Brain microvascular endothelial cell (primary cell): ENCODE measurements around the gene SERPINB2.
"Not testable (repeated sequence)": the region's sequence is repeated elsewhere in the genome, so short reads cannot be mapped to it uniquely, and the experiment has no call there.

Source experiments
- DNase-seq: peaks from one replicate; pipeline ENCODE4 v3.0.0-alpha.2; 2020
- H3K27ac ChIP-seq: fragments of 250-450 bp; sonication (Bioruptor Pico); 2 replicates; pipeline ENCODE4 v1.5.1; 2020; ENCODE audit warnings: mild to moderate bottlenecking, moderate library complexity
- H3K27me3 ChIP-seq: fragments of 250-450 bp; sonication (Bioruptor Pico); replicated peaks from 2 replicates; pipeline ENCODE4 v1.5.1; 2020; ENCODE audit warnings: mild to moderate bottlenecking
- H3K36me3 ChIP-seq: fragments of 250-450 bp; sonication (Bioruptor Pico); replicated peaks from 2 replicates; pipeline ENCODE4 v1.5.1; 2020; ENCODE audit warnings: mild to moderate bottlenecking
- H3K4me3 ChIP-seq: 2 replicates; pipeline ENCODE4 v1.5.1; 2011; ENCODE audit warnings: low read depth, mild to moderate bottlenecking, control low read depth, low read length, moderate library complexity
- CTCF ChIP-seq: IDR thresholded peaks from 2 replicates; pipeline ENCODE4 v1.5.1; 2011; ENCODE audit warnings: low read depth, mild to moderate bottlenecking, moderate library complexity, low read length, control low read depth, inconsistent platforms; ENCODE audit errors: missing control alignments
- in situ Hi-C: cut with HindIII; loops from 2 replicates; pipeline ENCODE4 v1.10.0; 2017; ENCODE audit warnings: low sequenced_read_pairs, low pct_ligation_motif_present

SERPINB2 gene

GRCh38 chr18:63917817-63918216 lies 30.3 kb downstream of the SERPINB2 start:
- DNase-seq, result no peak
- TF ChIP-seq CTCF, result no peak
- Histone ChIP-seq H3K27me3 (no peaks in the 10 kb centered on the region), H3K27ac (no peak overlapping the region), H3K36me3 (no peaks in the 10 kb centered on the region), H3K4me3 (no peak overlapping the region)
- in situ Hi-C loops, result no loop called here

GRCh38 chr18:63922049-63922448 lies 34.5 kb downstream of the SERPINB2 start:
- H3K27me3 ChIP-seq, result no peaks in the 10 kb centered on the region
- no peak for TF ChIP-seq CTCF

GRCh38 chr18:63924551-63924950 lies 37.0 kb downstream of the SERPINB2 start:
- in situ Hi-C loops, result no loop called here
- H3K27me3 ChIP-seq, result no peaks in the 10 kb centered on the region
- H3K4me3 ChIP-seq, result no peak overlapping the region
- no peak for DNase-seq
- H3K27ac ChIP-seq, result no peak overlapping the region
- TF ChIP-seq CTCF, result no peak
- no peaks in the 10 kb centered on the region for H3K36me3 ChIP-seq

More at GRCh38 chr18:63922049-63922448, 34.5 kb downstream of the SERPINB2 start:
- in situ Hi-C loops, result no loop called here
- no peak for DNase-seq
- Histone ChIP-seq H3K36me3 (no peaks in the 10 kb centered on the region), H3K4me3 (no peak overlapping the region), H3K27ac (no peak overlapping the region)

- Histone ChIP-seq H3K4me3 (no peak overlapping the region), H3K27me3 (no peaks in the 10 kb centered on the region), H3K27ac (no peak overlapping the region), H3K36me3 (no peaks in the 10 kb centered on the region)
- in situ Hi-C loops, result no loop called here
- TF ChIP-seq CTCF, result no peak
- no peak for DNase-seq
These were observed 40.8 kb downstream of the SERPINB2 start for GRCh38 chr18:63928331-63928730.

- H3K27me3 ChIP-seq, H3K36me3 ChIP-seq, in situ Hi-C loops: not testable (repeated sequence)
These were observed 41.9 kb downstream of the SERPINB2 start for GRCh38 chr18:63929369-63929768.

GRCh38 chr18:63930773-63931354 lies 43.4 kb downstream of the SERPINB2 start:
- no peak for DNase-seq
- in situ Hi-C loops, result no loop called here
- Histone ChIP-seq H3K36me3 (no peaks in the 10 kb centered on the region), H3K4me3 (no peak overlapping the region), H3K27ac (no peak overlapping the region), H3K27me3 (no peaks in the 10 kb centered on the region)
- TF ChIP-seq CTCF, result no peak

More at GRCh38 chr18:63929369-63929768, 41.9 kb downstream of the SERPINB2 start:
- H3K27ac ChIP-seq, DNase-seq, H3K4me3 ChIP-seq: not testable (repeated sequence)
